ENCODE measurements around the gene DUSP9.
"Not testable (repeated sequence)": the region's sequence is repeated elsewhere in the genome, so short reads cannot be mapped to it uniquely, and the experiment has no call there.

Gene DUSP9

DNA sequence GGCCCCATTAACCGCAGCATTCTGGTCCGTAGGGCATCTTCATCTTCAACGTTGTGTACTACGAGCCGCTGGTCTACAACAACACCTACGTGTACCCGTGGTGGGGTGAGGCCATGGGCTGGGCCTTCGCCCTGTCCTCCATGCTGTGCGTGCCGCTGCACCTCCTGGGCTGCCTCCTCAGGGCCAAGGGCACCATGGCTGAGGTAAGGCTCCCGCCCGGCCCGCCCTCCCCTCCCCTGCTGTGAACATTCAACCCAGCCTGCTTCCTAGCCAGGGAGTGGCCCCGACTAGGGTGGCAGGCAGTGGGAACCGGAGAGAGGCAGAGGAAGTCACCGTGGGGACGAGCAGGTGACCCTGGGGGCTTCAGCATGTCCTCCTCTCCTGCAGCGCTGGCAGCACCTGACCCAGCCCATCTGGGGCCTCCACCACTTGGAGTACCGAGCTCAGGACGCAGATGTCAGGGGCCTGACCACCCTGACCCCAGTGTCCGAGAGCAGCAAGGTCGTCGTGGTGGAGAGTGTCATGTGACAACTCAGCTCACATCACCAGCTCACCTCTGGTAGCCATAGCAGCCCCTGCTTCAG is 47.8 kb downstream of the DUSP9 start:
- no peak for DNase-seq

DNA sequence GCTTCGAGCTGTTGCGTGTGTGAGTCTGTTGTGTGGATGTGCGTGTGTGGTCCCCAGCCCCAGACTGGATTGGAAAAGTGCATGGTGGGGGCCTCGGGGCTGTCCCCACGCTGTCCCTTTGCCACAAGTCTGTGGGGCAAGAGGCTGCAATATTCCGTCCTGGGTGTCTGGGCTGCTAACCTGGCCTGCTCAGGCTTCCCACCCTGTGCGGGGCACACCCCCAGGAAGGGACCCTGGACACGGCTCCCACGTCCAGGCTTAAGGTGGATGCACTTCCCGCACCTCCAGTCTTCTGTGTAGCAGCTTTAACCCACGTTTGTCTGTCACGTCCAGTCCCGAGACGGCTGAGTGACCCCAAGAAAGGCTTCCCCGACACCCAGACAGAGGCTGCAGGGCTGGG is 49.1 kb downstream of the DUSP9 start:
- DNase-seq = no peak

DNA sequence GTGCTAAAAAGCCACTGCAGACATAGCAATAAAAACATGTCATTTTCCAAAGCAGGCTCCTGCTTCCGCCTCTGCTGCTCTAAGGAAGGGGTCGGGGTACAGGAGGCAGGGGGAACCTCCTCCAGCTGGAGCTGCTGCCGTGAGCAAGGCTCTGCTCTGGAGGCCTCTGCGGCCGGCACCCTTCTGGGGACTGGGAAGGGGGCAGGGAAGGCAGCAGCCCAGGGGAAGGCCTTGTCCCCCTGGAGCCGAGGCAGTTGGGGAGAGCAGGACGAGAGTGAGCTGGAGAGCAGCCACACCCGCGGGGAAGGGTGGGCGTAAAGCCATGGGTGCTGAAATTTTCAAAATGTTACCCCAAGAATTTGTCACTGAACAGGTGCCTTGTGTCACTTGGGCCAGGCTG is 49.5 kb downstream of the DUSP9 start:
- not testable (repeated sequence) for DNase-seq

DNA sequence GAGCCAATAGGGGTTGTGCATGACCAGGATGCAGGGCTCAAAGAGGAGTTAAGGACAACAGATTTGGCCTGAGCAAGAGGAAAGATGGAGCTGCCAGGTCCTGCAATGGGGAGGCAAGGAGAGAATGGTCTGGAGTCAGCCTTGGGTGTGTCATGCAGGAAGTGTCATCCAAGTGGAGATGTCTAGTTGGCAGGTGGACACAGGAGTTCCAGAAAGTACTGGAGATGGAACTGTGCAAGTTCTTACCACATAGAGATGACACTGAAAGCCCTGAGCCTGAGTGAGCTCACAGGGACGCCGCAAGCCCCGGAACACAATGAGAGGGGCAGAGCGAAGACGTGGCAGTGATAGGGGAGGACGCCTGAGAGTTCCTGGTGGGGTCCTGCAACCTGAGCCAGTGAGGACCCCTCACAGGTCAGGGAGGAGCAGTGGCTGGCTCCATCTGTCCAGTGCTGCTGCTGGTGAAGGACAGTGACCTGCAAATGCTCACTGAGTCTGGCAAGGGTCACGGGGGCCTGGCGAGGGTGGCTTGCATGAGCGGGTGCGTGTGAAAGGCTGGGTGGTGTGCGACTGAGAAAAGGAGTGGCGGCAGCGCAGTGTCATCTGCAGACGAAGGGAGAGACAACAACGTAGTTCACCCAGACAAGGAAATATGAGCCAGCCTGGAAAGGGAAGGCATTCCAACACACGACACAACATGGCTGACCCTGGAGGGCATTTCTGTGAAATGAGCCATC is 50.2 kb downstream of the DUSP9 start:
- DNase-seq = not testable (repeated sequence)

- DNase-seq = no peak
Observed at GRCh38 chrX:153697924-153698865, 51.2 kb downstream of the DUSP9 start.

GRCh38 chrX:153699210-153699783 is 52.3 kb downstream of the DUSP9 start:
- DNase-seq = not testable (repeated sequence)

- not testable (repeated sequence) for DNase-seq
Observed at GRCh38 chrX:153699784-153700371, 52.9 kb downstream of the DUSP9 start.

DNA sequence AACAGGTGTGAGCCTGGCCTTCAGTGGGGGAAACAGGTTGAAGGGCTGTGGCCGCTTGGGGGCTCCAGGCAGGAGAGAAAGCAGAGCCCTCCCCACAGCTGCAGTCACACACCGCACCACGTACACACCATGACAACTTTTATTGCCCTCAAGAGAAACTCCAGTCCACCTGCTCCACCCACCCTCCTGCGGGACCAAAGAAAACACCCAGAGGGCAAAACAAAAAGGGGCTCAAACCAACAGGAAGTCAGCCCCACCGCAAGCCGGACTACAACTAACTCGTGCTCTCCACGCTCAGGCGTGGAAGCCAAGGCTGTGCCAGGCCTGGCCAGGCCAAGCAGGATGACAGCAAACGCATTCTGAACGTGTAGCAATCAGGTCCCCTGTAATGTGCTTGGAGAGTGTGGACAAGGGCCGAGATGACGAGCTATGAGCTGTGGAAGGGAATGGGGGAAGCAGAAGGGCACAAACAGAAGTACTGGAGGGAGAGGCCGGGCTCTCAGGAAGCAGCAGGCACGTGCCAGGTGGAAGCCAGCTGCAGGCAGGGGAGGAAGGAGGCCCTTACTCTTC is 53.5 kb downstream of the DUSP9 start:
- DNase-seq = no peak
